ENCODE results near the gene CREB3L1. TPM values are rescaled to one million over a fixed set of nuclear protein-coding genes. Genes with fewer than 3 reads are reported as not detected.

CREB3L1 gene
- total RNA-seq, 1 donor from 2014 or later, result 9.8 TPM

- no peak for TF ChIP-seq CTCF (conservative IDR thresholded peaks at IDR 0.05)
- Mint-ChIP-seq H3K4me1 (ENCODE audit: unreplicated experiment) (peaks cover 6% of the 10 kb centered on the region), H3K4me3 (no peak overlapping the region), H3K27ac (no peak overlapping the region), H3K9me3 (no peaks in the 10 kb centered on the region), H3K27me3 (no peaks in the 10 kb centered on the region), H3K36me3 (no peaks in the 10 kb centered on the region)
- no peak for DNase-seq (ENCODE audit: extremely low spot score, unreplicated experiment)
These were observed 11.7 kb upstream of the CREB3L1 start for GRCh38 chr11:46265764-46266163.

- no peak overlapping the region for H3K4me3 Mint-ChIP-seq
- no peaks in the 10 kb centered on the region for H3K9me3 Mint-ChIP-seq
- DNase-seq (ENCODE audit: extremely low spot score, unreplicated experiment), result no peak
- H3K36me3 Mint-ChIP-seq, result no peaks in the 10 kb centered on the region
- H3K27ac Mint-ChIP-seq, result no peak overlapping the region
- no peak for TF ChIP-seq CTCF (conservative IDR thresholded peaks at IDR 0.05)
- H3K27me3 Mint-ChIP-seq, result no peaks in the 10 kb centered on the region
- peaks cover 17% of the 10 kb centered on the region for H3K4me1 Mint-ChIP-seq (ENCODE audit: unreplicated experiment)
These were observed 9.5 kb upstream of the CREB3L1 start for GRCh38 chr11:46267930-46268329.

GRCh38 chr11:46270684-46271083, 6.8 kb upstream of the CREB3L1 start:
- no peaks in the 10 kb centered on the region for H3K9me3 Mint-ChIP-seq
- H3K36me3 Mint-ChIP-seq, result no peaks in the 10 kb centered on the region
- peaks cover 18% of the 10 kb centered on the region for H3K4me1 Mint-ChIP-seq (ENCODE audit: unreplicated experiment)

GRCh38 chr11:46271407-46271806, 6.1 kb upstream of the CREB3L1 start:
- no peak overlapping the region for H3K27ac Mint-ChIP-seq
- H3K36me3 Mint-ChIP-seq, result no peaks in the 10 kb centered on the region
- TF ChIP-seq CTCF (conservative IDR thresholded peaks at IDR 0.05), result no peak
- peaks cover 25% of the 10 kb centered on the region for H3K4me1 Mint-ChIP-seq (ENCODE audit: unreplicated experiment)
- H3K4me3 Mint-ChIP-seq, result no peak overlapping the region
- H3K27me3 Mint-ChIP-seq, result peaks cover 2% of the 10 kb centered on the region
- no peaks in the 10 kb centered on the region for H3K9me3 Mint-ChIP-seq
- DNase-seq (ENCODE audit: extremely low spot score, unreplicated experiment), result no peak

More at GRCh38 chr11:46270684-46271083, 6.8 kb upstream of the CREB3L1 start:
- DNase-seq (ENCODE audit: extremely low spot score, unreplicated experiment), result no peak
- H3K27ac Mint-ChIP-seq, result no peak overlapping the region
- TF ChIP-seq CTCF (conservative IDR thresholded peaks at IDR 0.05), result no peak
- H3K27me3 Mint-ChIP-seq, result no peaks in the 10 kb centered on the region
- H3K4me3 Mint-ChIP-seq, result no peak overlapping the region

- H3K4me1 Mint-ChIP-seq (ENCODE audit: unreplicated experiment), result peaks cover 29% of the 10 kb centered on the region
- peak overlapping the region; percentile 23 for H3K4me3 Mint-ChIP-seq
- H3K27me3 Mint-ChIP-seq, result peaks cover 6% of the 10 kb centered on the region
- H3K27ac Mint-ChIP-seq, result peak overlapping the region; percentile 77
- no peaks in the 10 kb centered on the region for H3K9me3 Mint-ChIP-seq
- TF ChIP-seq CTCF (conservative IDR thresholded peaks at IDR 0.05), result no peak
- no peak for DNase-seq (ENCODE audit: extremely low spot score, unreplicated experiment)
- no peaks in the 10 kb centered on the region for H3K36me3 Mint-ChIP-seq
These were observed 5.3 kb upstream of the CREB3L1 start for GRCh38 chr11:46271875-46272815.

Measured in type B pancreatic cell (in vitro differentiated cells).